DLD1 (cell line): ENCODE measurements around the gene RABL2B.
"Not testable (repeated sequence)": the region's sequence is repeated elsewhere in the genome, so short reads cannot be mapped to it uniquely, and the experiment has no call there.

Source experiments
- in situ Hi-C: cut with HindIII; loops from 2 replicates; pipeline ENCODE4 v1.10.0; 2017; ENCODE audit warnings: low sequenced_read_pairs

RABL2B gene

GRCh38 chr22:50783033-50783879 lies at the start of gene RABL2B:
TSS of gene RABL2B (minus strand) at chr22:50783636. CDS start at chr22:50782294, 1,342 bp downstream.
- in situ Hi-C loops = not testable (repeated sequence)

- in situ Hi-C loops = not testable (repeated sequence)
These were observed 3.5 kb upstream of the RABL2B start for GRCh38 chr22:50786936-50787335.

DNA sequence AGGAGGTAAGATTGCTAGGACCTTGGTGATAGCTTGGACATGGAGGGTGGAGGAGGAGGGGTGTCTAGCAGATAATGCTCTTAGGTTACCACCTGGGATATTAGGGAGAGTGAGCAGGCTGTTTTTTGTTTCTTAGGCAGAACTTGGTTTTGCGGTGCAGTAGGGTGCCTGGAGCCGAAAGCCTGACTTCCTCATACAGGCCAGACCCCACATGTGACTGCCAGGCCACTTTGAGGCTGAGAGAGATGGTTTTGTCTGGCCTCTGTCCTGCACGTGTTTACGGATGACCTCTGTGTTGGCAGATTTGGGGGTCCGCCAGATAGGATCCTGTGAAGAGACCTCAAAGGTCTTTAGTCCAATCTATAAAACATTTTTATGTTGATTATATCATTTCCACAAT lies 1.9 kb upstream of the RABL2B start:
- in situ Hi-C loops = not testable (repeated sequence)

GRCh38 chr22:50783880-50784276 lies 442 bp upstream of the RABL2B start:
- in situ Hi-C loops = not testable (repeated sequence)

- in situ Hi-C loops = not testable (repeated sequence)
These were observed 1.2 kb downstream of the RABL2B start for GRCh38 chr22:50782253-50782652.

DNA sequence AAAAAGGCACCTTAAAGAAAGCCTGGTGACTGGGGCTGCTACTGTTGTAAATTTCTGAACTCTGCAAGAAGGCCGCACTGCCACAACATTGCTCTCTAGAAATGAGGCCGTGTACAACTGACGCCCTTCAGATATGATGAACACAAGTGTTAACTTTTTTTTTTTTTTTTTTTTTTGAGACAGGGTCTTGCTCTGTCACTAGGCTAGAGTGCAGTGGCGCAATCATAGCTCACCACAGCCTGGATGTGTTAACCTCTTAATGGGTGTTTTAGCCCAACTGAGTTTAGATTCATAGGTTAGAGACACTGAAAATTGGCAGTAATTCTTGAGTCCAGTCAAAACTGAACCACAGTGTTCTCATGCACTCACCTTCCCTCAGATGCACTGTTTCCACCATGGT lies 3.2 kb downstream of the RABL2B start:
- in situ Hi-C loops = not testable (repeated sequence)

- in situ Hi-C loops = not testable (repeated sequence)
These were observed 5.8 kb downstream of the RABL2B start for GRCh38 chr22:50777631-50778030.

- in situ Hi-C loops = not testable (repeated sequence)
These were observed 8.3 kb downstream of the RABL2B start for GRCh38 chr22:50775132-50775531.

GRCh38 chr22:50764288-50764687 lies 19.1 kb downstream of the RABL2B start:
- in situ Hi-C loops = not testable (repeated sequence)

- in situ Hi-C loops = not testable (repeated sequence)
These were observed 21.6 kb downstream of the RABL2B start for GRCh38 chr22:50761829-50762228.

DNA sequence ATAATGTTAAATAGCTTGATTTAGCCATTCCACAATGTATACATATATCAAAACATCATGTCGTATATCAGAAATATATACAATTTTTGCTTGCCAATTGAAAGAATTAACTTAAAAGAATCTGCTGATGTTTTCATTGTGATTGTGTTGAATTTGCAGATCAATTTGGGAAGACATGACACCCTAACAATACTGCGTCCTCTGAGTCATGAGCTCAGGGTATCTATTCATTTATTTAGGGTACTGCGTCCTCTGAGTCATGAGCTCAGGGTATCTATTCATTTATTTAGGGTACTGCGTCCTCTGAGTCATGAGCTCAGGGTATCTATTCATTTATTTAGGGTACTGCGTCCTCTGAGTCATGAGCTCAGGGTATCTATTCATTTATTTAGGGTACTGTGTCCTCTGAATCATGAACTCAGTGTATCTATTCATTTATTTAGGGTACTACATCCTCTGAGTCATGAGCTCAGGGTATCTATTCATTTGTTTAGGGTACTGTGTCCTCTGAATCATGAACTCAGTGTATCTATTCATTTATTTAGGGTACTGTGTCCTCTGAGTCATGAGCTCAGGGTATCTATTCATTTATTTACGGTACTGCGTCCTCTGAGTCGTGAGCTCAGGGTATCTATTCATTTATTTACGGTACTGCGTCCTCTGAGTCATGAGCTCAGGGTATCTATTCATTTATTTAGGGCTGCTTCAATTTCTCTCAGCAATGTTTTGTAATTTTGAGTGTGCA lies 23.7 kb downstream of the RABL2B start:
- in situ Hi-C loops = not testable (repeated sequence)

DNA sequence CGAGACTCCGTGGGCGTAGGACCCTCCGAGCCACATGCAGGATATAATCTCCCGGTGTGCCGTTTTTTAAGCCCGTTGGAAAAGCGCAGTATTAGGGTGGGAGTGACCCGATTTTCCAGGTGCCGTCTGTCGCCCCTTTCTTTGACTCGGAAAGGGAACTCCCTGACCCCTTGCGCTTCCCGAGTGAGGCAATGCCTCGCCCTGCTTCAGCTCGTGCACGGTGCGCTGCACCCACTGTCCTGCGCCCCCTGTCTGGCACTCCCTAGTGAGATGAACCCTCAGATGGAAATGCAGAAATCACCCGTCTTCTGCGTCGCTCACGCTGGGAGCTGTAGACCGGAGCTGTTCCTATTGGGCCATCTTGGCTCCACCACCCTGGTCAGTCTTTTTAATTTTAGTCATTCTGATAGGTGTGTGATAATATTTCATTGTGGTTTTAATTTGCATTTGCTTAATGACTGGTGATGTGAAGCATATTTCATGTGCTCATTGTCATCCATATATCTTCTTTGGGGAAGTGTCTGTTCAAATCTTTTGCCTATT lies 26.4 kb downstream of the RABL2B start:
- in situ Hi-C loops = not testable (repeated sequence)

- in situ Hi-C loops = not testable (repeated sequence)
These were observed 27.0 kb downstream of the RABL2B start for GRCh38 chr22:50756406-50756805.

GRCh38 chr22:50755251-50755650 lies 28.2 kb downstream of the RABL2B start:
- in situ Hi-C loops = not testable (repeated sequence)

DNA sequence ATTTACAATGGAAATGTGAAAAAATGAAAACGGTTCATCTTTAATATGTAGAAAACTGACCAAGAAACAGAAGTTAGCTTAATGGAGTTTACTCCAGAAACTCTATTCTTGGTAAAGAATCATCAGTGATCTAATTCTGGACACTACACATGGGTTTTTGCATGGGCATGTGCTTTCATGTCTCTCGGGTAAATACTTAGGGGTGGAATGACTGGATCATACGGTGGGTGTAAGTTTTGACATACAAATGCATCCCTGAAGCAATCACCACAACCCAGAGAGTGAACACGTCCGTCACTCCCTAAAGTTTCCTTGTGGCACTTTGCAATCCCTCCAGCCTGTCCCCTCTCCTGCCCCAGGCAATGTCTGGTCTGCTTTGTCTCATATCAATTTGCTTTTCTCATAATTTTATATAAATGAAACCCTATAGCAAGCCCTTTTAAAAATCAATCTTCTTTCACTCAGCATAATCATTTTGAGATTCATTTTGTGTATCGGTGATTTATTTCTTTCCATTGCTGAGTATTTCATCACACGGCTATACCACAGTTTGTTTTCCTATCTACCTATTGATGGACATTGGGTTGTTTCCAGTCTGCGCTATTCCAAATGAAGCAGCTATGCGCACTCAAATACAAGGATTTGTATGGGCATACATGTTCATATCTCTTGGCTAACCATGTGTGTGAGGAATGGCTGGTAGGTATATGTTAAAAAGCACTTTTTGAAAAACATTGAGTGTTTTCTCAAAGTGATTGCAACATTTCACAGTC lies 33.9 kb downstream of the RABL2B start:
- in situ Hi-C loops = not testable (repeated sequence)

- in situ Hi-C loops = not testable (repeated sequence)
These were observed 34.8 kb downstream of the RABL2B start for GRCh38 chr22:50748630-50749029.

- in situ Hi-C loops = not testable (repeated sequence)
These were observed 35.9 kb downstream of the RABL2B start for GRCh38 chr22:50747521-50747920.

- in situ Hi-C loops = not testable (repeated sequence)
These were observed 39.0 kb downstream of the RABL2B start for GRCh38 chr22:50744424-50744823.

GRCh38 chr22:50740714-50741113 lies 42.7 kb downstream of the RABL2B start:
- in situ Hi-C loops = not testable (repeated sequence)

DNA sequence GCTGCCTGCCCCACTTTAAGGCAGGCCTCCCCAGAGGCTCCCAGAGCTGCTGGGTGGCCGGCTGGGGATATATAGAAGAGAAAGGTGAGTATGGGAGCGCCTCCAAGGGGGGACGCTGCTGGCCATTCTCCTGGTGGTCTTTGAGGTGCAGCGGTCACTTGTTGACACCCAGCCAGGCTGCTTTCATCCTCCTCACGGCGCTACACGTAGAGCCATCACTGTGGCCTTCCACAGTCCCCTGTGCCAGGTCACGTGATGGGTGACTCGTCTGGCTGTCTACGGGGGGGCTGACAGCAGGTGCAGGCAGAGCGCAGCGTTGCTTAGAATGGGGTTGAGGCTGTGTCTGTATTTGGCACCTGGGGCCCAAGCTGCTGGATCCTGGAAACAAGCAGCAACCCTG lies 43.5 kb downstream of the RABL2B start:
- in situ Hi-C loops = no loop called here

DNA sequence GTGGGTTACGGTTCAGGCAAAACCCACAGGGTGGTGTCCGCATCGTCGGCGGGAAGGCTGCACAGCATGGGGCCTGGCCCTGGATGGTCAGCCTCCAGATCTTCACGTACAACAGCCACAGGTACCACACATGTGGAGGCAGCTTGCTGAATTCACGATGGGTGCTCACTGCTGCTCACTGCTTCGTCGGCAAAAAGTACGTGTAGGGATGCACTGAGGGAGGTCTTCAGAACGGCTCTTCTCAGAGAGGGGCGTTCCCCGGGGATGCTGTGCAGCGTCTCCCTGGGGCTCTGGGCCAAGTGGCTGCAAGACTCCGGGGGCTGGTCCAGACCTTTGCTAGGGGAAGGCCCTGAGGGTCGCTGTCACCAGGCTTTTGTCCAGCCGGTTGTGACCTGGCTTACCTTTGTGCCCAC lies 44.2 kb downstream of the RABL2B start:
- in situ Hi-C loops = no loop called here
